Ishikawa (cell line): ENCODE measurements around the gene KCNIP4.

Experiments used
- EGR1 ChIP-seq: IDR thresholded peaks from 2 replicates; pipeline ENCODE4 v1.6.1; 2012
- TAF1 ChIP-seq: IDR thresholded peaks from 2 replicates; pipeline ENCODE4 v1.6.1; 2012; ENCODE audit warnings: low read depth, mild to moderate bottlenecking
- TEAD4 ChIP-seq: IDR thresholded peaks from 2 replicates; pipeline ENCODE4 v1.6.1; 2012

- TF ChIP-seq TAF1 (no peak), EGR1 (no peak), TEAD4 (no peak)
Observed at GRCh38 chr4:20754036-20754435, 1194.5 kb downstream of the KCNIP4 start.
